Germinal center (tissue), 1 donor: Measurements from ENCODE around the gene PRLH.

Experiments used
- DNase-seq: peaks from one replicate; pipeline ENCODE4 v3.0.0; 2012; ENCODE audit warnings: mixed read lengths, low spot score

The PRLH gene

DNA sequence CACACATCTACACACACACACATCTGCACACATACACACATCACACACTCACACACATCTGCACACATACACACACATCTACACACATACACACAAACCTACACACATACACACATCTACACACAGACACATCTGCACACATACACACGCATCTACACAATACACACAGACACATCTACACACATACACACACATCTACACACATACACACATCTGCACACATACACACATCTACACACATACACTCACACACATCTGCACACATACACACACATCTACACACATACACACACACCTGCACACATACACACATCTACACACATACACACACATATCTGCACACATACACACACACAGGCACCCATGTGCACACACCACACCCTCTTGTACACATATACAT lies 400 bp upstream of the PRLH start:
- no peak for DNase-seq

DNA sequence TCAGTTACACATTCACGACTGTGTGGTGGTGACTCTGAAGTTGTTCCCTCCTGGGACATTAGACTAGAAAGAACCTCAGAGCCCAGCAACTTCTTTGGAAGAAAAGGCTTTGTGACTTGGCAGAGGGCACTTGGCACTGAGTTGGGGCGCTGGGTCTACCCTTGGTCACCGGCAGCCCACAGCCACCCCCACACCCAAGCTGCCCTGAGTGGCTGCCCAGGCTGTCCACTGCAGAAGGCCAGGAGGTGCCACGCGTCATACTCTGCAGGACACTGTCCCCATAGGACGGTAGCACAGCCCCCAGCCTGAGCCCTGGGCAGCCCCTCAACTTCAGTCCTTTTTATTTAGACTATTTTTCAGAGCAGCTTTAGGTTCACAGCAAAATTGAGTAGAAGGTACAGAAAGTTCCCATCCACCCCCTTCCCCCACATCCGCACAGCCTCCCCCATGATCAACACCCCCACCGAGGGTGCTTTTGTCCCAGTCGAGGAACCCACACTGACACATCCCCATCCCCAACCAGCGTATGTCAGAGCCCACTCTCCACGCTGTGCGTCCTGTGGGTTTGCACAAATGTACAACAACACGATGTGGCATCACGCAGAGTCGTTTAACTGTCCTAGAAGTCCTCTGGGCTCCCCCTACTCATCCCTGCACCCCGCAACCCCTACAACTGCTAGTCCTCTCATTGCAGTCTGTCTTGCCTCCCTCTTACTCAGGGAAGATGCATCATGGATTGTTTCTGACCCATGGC lies 1.1 kb downstream of the PRLH start:
- no peak for DNase-seq

DNA sequence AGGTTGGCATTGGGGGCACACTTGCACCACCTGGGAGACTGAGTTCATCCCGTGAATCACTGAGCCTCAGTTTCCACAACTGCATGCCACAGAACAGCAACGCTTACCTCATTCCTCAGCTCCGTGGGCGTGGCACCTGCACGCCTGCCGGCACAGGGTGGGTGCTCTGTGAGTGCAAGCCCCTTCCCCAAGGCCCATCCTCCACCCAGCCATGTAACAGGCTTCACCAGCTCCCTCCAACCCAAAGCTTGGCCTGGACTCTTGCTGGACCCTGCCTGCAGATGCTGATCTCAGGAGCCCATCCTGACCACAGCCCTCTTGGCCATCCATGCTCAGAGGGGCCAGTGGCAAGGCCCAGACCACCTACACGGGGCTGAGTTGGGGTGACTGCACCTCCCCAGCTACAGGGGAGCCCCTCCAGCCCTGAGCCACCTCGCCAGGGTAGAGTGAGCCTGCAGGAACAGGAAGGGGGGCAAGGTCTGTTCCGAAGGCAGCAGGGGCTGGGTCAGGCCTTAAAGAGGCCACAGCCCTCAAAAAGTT lies 1.8 kb downstream of the PRLH start:
- DNase-seq, result no peak

DNA sequence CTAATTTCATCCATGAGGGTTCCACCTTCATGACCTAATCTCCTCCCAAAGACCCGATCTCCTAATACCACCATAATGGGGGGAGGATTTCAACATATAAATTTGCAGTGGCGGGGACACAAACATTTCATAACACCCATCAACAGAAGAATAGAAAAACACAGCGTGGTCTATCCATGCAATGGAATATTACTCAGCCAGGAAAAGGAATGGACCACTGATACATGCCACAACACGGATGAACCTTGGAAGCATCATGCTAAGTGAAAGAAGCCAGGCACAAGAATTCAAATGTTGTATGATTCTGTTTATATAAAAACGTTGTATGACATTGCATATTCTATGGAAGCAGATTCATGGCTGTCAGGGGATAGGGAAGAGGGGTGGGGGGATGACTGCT lies 2.7 kb downstream of the PRLH start:
- no peak for DNase-seq

DNA sequence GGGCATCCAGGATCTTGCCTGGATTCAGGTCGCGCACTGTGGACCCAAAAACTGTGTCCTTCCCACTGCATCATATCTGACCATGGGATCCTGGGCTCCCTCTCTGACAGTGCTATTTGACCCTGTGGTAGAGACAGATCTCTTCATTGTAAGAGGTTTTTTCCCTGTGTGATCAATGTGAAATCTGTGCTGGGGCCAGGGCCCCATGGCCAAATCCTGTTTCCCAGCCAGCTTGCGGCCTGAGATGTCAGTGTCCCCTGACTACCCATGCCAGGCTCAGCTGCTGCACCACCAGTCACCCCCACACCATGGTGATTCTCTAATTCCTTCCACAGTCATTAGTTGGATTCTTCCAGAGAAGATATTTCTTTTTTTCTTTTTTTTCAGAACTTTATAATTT lies 3.5 kb downstream of the PRLH start:
- no peak for DNase-seq

DNA sequence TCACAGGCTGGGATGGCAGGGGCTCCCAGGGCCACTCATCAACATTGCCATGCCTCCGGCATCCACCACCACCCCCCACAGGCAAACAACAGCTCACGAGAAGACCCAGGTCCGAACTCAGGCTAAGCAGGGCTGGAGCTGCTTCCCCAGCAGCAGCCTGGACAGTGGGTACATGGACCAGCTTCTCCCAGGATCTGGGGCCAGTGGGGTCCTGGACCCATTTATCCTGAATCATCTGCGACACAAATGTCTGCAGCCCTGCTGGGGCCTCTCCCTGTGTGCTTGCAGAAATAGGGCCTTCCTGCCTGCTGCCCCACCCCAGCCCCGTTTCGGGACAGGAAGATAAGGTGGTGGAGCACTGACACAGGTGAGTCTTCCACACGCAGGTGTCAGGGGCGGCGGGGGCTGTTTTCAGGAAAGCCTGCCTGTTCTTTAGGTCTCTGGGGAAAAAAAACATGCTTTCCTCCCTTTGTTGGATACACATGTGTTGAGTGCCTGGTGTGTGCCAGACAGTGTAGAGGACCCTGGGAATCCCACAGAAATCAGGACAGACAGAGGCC lies 4.5 kb downstream of the PRLH start:
- DNase-seq, result no peak

DNA sequence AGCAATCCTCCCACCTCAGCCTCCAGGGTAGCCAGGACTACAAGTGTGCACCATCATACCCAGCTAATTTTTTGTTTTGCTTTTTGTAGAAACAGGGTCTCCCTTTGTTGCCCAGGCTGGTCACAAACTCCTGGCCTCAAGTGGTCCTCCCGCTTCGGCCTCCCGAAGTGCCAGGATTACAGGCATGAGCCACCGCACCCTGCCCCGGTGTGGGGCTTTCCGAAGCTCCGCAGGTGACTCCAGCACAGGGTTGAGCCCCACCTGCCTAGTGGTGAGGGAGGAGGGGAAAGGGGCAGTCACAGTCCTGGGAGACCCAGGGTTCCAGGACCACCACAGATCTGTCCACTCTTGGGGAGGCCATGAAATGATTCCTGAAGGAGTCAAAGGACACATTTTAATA lies 5.2 kb downstream of the PRLH start:
- DNase-seq, result no peak

DNA sequence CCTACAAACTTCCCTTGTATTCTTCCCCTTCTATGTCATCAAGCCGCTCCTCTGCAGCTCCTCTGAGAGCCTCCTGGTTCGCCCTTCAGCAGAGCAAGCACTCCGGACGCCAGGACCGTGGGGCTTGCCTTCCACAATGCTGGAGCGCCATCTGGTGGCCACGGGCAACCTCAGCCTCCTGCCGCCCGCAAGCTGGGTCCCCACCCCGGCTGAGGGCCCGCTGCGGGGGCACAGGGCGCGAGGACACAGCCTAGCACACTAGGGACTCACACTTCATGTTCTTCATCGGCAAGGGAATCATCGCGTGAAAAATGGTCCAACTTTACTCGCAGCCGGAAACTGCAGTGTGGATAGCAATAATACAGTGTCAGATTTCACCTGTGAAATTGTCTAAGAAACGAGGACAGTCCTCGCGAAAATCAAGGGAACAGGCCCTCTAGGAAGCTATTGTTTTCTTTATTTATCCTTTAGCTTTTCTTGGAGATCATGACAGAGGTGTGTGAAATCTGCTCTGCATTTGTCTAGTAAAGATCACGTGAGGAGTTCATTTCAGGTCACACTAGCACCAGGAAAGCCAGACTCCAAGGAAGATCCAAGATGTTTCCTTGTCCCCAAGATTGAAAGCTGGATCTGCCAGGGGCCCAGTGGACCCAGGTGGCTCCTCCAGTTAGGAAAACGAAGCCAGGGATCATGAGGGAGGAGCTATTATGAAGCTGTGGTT lies 5.8 kb downstream of the PRLH start:
- peak; percentile 91 for DNase-seq

DNA sequence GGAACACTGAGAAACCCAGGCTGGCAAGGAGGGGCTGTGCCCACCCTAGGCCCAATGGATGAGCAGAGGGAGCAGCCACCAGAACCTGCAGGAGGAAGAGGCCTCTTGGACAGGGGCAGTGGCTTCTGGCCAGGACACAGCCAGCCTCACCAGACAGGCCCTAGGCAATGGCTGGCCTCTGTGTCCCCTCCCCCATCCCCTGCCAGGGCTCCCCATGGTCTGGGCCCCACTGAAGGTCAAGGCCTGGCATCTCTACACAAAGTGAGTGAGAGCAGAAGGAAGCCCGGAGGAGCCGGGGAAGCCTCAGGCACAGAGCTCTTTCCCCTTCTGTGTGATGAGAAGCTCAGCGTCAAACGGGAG lies 6.3 kb downstream of the PRLH start:
- DNase-seq, result no peak

DNA sequence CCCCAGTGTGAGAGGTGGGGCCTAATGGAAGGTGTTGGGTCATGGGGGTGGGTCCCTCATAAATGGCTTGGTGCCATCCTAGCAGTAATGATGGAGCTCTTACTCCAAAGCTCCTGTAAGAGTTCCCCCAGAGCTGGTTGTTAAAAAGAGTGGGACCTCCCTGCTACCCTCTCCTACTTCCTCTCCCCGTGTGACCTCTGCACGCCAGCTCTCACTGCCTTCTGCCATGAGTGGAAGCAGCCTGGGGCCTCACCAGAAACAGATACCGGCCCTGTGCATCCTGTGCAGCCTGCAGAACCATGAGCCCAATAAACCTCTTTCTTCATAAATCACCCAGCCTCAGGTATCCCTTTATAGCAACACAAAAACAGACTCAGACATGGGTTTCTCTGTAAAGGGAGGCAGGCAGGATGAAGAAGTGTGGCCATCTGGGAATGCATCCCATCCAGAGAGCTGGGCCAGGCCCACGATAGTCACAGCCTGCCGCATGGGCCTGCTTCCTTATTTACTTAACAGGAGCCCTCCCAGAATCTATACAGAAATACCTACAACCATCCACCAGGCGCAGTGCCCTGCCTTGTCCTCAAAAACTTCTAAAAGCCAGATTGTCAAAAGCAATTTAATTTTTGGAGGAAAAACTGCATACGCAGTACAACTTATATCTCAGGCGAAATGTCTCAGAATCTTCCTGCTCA lies 7.5 kb downstream of the PRLH start:
- no peak for DNase-seq

DNA sequence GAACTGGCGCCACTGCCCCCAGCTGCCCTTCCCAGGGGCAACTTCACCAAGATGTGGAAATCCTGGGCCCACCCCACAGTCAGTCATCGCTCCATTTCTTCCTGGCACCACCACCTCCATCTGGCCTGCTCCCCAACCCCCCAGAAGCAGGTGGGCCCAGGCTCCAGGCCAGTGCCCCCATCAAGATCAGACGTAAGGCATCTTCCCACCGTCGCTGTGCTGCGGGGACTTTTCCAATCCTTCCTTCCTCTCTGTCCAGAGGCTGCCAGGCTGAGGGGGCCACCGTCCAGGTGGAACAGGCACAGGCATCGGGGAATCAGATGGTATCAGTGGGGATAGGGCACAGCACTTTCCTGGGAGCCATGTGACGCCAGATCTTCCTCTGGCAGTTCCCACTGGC lies 8.1 kb downstream of the PRLH start:
- DNase-seq, result no peak

DNA sequence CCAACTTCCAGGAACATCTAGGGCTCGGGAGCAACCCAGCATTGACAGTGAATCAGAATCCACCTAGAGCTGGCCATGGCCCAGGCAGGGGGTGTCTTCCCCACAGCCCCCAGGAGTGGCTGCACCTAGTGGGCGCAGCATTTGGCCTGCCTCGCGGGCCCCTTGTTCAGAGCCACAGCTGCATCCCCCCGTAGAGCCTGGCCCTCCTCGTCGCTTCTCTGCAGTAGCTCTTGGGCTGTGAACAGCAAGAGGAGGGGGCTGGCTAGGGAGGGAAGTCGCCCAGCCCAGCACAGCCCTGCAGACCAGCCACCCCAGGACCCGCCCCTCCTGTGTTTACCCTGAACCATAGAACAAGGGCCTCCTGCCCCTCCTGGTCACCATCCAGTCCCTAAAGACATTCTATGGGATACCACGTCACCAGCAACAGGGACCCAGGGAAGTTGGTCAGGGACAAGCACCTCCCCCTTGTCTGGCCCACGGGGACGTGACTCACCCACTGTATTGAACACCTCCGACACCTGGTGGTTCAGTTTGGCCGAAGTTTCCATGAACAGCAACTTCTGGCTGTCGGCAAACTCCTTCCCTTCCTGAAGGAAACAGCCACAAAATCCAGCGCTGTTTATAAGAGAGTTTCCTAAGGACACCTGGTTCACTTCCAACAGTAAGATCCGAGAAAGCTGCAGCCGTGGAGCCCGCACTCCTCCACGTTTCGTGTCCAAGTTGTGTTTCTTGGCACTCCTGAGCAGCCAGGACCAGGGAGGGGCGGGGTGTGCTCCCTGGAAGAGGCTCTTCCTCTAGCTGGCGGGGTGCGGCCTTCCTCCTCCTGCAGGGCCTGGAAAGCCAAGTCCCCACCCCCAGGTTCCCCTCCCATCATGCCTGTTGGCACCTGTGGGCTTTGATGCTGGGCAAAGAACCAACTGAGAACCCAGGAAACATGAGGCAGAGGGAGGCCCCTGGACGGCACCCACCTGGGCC lies 8.8 kb downstream of the PRLH start:
- no peak for DNase-seq

DNA sequence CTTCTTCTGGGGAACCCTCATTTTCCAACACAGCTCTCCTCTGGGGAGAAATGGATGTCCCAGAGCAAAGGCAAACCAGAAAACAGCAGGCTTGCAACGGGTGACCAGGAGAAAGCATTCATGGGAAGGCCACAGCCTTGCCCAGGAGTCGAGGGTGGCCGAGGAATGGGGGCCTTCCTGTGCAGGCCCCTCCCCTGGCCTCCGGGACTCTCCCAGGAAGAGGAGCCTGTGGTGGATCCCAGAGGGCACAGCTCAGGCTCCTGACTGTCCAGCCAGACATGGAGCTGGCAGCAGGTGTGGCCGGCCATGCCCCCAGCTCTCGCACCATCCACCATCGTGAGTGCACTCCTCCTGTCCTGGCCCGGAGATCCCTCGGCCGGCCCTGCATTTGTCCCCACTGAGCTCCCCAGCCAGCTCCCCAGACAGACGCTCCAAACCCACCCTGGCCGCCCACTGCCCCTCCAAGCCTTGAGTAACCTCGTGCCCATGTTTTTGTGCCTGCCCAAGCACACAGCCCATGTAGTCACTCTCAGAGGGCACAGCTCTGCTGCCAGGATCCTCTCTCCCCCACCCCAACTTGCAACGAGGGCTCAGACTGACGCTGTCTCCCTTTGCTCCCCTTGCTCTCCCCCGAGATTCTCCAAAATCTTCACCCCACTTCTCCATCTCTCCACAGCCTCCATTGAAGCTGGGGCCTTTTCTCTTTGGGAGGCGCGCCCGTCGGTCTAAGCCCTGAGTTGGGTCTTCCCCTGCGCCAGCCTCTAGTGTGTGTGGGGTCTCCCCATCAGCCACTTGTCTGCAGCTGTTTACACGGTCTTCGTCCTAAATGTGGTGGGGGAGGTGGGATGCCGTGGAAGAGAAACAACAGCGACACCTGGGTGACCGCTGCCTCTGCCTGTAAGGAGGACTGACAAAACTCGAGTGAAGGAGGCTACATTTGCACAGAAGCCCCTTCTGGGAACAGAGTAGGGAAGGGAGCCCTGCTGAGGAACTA lies 9.8 kb downstream of the PRLH start:
- DNase-seq, result no peak

DNA sequence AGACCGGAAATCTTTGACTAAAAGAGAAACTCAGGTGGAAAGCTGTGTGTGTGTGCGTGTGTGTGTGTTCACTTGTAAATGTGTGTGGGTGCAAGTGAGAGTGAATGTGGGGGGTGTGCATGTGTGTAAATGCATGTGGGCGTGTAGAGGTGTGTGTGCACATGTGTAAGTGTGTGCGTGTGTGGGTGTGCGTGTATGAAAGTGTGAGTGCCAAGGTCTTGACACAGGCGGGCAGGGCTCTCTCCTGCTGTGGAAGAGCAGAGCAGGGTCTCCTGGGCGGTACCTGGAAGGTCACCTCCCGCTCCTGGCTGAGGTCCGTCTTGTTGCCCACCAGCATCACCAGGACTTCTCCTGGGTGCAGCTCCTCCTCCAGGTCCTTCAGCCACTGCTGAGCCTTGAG lies 10.6 kb downstream of the PRLH start:
- DNase-seq, result no peak

DNA sequence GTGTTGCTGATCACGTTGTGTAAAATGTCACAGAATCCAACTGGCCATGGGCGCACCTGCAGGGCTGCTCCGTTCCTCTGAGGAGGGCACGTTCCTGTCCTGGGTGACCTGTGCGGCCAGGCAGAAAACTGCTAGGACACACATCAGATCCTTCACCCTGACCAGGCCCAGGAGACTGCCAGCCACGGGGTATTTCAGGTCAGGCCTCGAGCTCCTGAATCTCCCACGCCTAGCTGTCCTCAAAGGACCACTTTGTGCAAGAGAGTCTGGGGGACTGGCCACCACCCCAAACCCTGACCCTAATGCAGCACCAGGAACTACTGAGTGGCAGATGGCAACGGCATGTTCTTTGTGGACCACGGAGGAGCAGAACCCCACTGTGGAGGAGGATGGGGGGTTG lies 11.1 kb downstream of the PRLH start:
- no peak for DNase-seq

DNA sequence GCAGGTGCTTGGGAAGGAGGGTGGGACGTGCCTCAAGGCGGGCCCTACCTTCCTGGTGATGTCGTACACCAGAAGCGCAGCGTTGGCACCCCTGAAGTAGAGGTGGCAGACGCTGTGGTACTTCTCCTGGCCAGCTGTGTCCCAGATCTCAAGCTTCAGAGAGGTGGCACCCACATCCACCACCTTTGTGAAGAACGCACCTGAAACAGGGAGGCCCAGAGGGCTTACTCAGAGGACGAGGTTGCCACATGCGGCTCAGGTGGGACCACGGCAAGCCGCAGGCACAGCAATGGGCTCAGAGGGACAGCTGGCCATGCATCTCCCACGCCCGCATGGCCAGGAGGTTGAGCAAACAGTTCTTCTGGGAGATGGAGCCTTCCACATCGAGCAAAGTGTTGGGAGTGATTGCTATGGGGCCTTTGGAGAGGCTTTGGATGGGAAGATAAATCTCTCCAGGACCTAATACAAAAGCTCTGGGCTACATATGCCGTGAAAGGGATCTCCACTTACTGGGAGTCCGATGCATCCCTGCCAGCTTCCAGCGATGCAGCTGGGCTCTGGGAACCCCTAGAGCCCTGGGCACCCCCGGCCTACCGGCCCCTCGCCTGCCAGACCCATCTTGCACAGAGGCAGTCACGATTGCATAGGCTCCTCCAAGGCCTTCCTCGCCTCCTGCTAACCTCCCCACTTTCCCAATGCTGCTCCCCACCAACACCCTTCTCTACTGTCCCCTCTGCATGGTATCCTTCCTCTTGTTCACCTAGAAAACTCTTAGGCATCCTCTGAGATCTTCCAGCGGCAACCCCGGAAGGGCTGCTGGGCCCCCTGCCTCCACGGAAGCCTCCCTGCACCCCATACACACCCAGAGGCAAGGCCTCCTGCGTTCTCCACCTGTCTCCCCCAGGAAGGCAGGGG lies 11.8 kb downstream of the PRLH start:
- no peak for DNase-seq

DNA sequence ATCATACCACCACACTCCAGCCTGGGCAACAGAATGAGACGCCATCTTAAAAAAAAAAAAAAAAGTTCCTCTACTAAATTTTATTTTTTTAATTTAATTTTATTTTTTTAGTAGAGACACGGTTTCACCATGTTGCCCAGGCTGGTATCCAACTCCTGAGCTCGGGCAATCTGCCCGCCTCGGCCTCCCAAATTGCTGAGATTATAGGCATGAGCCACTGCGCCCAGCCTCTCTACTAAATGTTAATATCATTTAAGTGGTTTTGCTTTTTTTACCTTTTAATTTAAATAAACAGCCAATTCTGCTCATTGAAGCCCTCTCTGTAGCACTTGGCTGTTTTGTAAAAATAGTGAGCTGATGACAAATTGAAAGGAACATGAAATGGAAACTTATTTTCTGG lies 15.0 kb downstream of the PRLH start:
- no peak for DNase-seq

DNA sequence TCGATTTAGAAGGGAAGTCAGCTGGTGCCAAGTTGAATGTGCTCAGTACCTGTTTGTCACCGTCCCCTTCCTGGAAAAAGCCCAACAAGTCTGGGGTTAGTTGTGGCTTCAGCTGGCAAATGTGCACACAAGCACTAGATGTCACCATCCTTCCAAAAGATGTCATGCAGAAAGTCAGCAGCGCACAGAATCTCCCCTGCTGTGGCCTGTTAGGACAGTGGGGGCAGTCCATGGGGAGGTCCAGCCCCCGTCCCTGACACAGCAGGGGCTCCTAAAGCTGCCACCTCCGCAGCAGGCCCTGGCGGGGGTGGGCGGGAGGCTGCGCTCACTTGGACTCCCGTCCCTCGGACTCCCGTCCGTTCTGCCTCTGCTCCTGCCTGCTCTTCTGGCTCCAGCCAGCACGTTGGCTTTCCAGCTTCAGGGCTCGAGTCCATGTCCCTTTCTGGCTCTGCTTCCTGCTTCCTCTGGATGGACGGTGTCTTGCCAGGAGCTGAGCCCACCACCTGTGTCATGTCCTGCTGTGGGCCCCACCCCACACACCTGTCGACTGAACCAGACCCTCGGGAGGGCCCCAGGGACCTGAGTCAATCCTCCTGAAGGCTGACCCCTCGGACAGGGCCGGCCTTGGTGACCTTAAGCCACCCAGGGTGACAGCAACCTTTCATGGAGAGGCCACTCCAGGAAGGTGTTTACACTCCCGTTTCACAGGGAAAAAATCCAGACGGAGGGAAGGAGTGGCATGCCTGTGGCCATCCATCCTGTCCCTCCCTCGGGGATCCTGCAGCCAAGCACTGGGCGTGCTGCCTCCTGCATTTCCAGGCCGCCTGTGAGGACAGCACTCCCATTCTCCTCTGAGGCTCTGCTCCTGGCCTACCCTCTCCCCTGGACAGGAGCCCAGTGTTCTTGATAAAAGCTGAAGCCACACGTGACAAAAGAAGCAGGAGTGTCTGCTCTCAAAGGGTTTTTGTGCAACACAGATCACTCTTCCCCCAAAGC lies 15.7 kb downstream of the PRLH start:
- no peak for DNase-seq
